HG03571 (cell line): Measurements from ENCODE around the gene NR2C2.

Source experiments
- ATAC-seq: cut with Tn5 transposase; IDR thresholded peaks from one replicate; pipeline ENCODE4 v1.9.1; 2021; ENCODE audit not compliant: unreplicated experiment

The NR2C2 gene

GRCh38 chr3:14921034-14921616 lies 26.3 kb upstream of the NR2C2 start:
- ATAC-seq = peak; percentile 50

GRCh38 chr3:14921811-14922705 lies 25.3 kb upstream of the NR2C2 start:
- no peak for ATAC-seq

- ATAC-seq = no peak
These were observed 24.5 kb upstream of the NR2C2 start for GRCh38 chr3:14922863-14923262.

- ATAC-seq = no peak
These were observed 23.9 kb upstream of the NR2C2 start for GRCh38 chr3:14923476-14923875.

- ATAC-seq = no peak
These were observed 21.4 kb upstream of the NR2C2 start for GRCh38 chr3:14925729-14926591.

- no peak for ATAC-seq
These were observed 20.8 kb upstream of the NR2C2 start for GRCh38 chr3:14926592-14926991.

- no peak for ATAC-seq
These were observed 20.1 kb upstream of the NR2C2 start for GRCh38 chr3:14927308-14927707.

- ATAC-seq = no peak
These were observed 17.9 kb upstream of the NR2C2 start for GRCh38 chr3:14929310-14930074.

GRCh38 chr3:14933820-14934425 lies 13.5 kb upstream of the NR2C2 start:
- ATAC-seq = no peak

GRCh38 chr3:14935592-14936345 lies 11.6 kb upstream of the NR2C2 start:
- no peak for ATAC-seq

GRCh38 chr3:14938954-14939353 lies 8.4 kb upstream of the NR2C2 start:
- no peak for ATAC-seq

- no peak for ATAC-seq
These were observed 5.5 kb upstream of the NR2C2 start for GRCh38 chr3:14941871-14942270.

GRCh38 chr3:14943042-14943441 lies 4.3 kb upstream of the NR2C2 start:
- no peak for ATAC-seq

GRCh38 chr3:14946236-14946635 lies 1.1 kb upstream of the NR2C2 start:
- no peak for ATAC-seq

- ATAC-seq = no peak
These were observed 664 bp upstream of the NR2C2 start for GRCh38 chr3:14946739-14947099.

- peak; percentile 77 for ATAC-seq
These were observed 664 bp downstream of the NR2C2 start for GRCh38 chr3:14947886-14948608.

- ATAC-seq = no peak
These were observed 1.2 kb downstream of the NR2C2 start for GRCh38 chr3:14948609-14949038.

GRCh38 chr3:14949126-14949525 lies 1.7 kb downstream of the NR2C2 start:
- ATAC-seq = no peak

- no peak for ATAC-seq
These were observed 2.9 kb downstream of the NR2C2 start for GRCh38 chr3:14950274-14950673.
